Panc1 (cell line): ENCODE data around the gene TTLL10. TPM values are rescaled to one million over a fixed set of nuclear protein-coding genes. Genes with fewer than 3 reads are reported as not detected.

Experiments used
- ATAC-seq: fragments of 200-7000 bp; cut with Tn5 transposase; 2 replicates; pipeline ENCODE4 v1.9.1; 2020; ENCODE audit warnings: mild to moderate bottlenecking, moderate library complexity
- BruUV-seq: library from RNA; stranded (reverse); fragments of 400-500 nt; replicated peaks from 2 replicates; lab custom pipeline; 2021; lab: Mats Ljungman, UMichigan
- CTCF ChIA-PET: fragments of 300-600 bp; sonication (Branson Sonifier 250); formaldehyde crosslinking; loops from one replicate; lab custom pipeline; 2022; ENCODE audit warnings: antibody characterized with exemption; lab: Charles Lee
- POLR2A ChIA-PET: fragments of 300-600 bp; sonication (Branson Sonifier 250); formaldehyde crosslinking; loops from one replicate; lab custom pipeline; 2022; ENCODE audit warnings: antibody characterized with exemption; lab: Charles Lee
- DNase-seq: peaks from one replicate; pipeline ENCODE4 v3.0.0-alpha.2; 2010; ENCODE audit warnings: low read depth, low spot score
- H3K27ac ChIP-seq: 2 replicates; pipeline ENCODE4 v1.5.1; 2011; ENCODE audit warnings: mild to moderate bottlenecking, low read length, inconsistent platforms
- H3K27me3 ChIP-seq: fragments of 200-500 bp; sonication (Bioruptor generic); 2 replicates; pipeline ENCODE4 v1.6.0; 2014; ENCODE audit warnings: low read length, inconsistent platforms; ENCODE audit not compliant: control insufficient read depth, insufficient read depth
- H3K36me3 ChIP-seq: fragments of 200-500 bp; sonication (Bioruptor generic); 2 replicates; pipeline ENCODE4 v1.5.1; 2014; ENCODE audit warnings: inconsistent platforms, mild to moderate bottlenecking, low read length, moderate library complexity; ENCODE audit not compliant: control insufficient read depth, insufficient read depth
- H3K4me1 ChIP-seq: 2 replicates; pipeline ENCODE4 v1.5.1; 2011; ENCODE audit warnings: inconsistent platforms, mild to moderate bottlenecking, low read length, moderate library complexity; ENCODE audit not compliant: control insufficient read depth, insufficient read depth
- H3K4me3 ChIP-seq, 2 experiments: 2 replicates each; pipeline ENCODE4 v1.5.1; 2011 to 2012; ENCODE audit warnings: low read depth in 2 of 2, low read length in 2 of 2, mild to moderate bottlenecking in 2 of 2, inconsistent platforms in 1 of 2, moderate library complexity in 1 of 2
- H3K9me3 ChIP-seq: fragments of 200-500 bp; sonication (Bioruptor generic); 2 replicates; pipeline ENCODE4 v1.5.1; 2014; ENCODE audit warnings: low read depth, mild to moderate bottlenecking, inconsistent platforms, low read length, moderate library complexity; ENCODE audit not compliant: control insufficient read depth, insufficient read depth
- CTCF ChIP-seq: fragments of 450-650 bp; IDR thresholded peaks from 2 replicates; pipeline ENCODE4 v1.5.1; 2017; ENCODE audit warnings: mild to moderate bottlenecking
- POLR2AphosphoS5 ChIP-seq: IDR thresholded peaks from 2 replicates; pipeline ENCODE4 v1.6.1; 2012; ENCODE audit warnings: mild to moderate bottlenecking, low read depth, low read length, moderate library complexity
- REST ChIP-seq, 2 experiments: IDR thresholded peaks; 2 replicates each; pipeline ENCODE4 v1.6.1; 2011 to 2012; ENCODE audit warnings: low read depth in 2 of 2, control low read depth in 1 of 2, low read length in 1 of 2, mild to moderate bottlenecking in 1 of 2, moderate library complexity in 1 of 2; ENCODE audit not compliant: insufficient read depth in 1 of 2
- SIN3A ChIP-seq: IDR thresholded peaks from 2 replicates; pipeline ENCODE4 v1.6.1; 2012; ENCODE audit warnings: low read depth, mild to moderate bottlenecking, low read length, moderate library complexity, borderline replicate concordance; ENCODE audit not compliant: insufficient read depth
- TCF7L2 ChIP-seq: IDR thresholded peaks from 2 replicates; pipeline ENCODE4 v1.6.1; 2011; ENCODE audit warnings: mild to moderate bottlenecking, low read depth, low read length, inconsistent platforms
- in situ Hi-C: cut with HindIII; loops from 2 replicates; pipeline ENCODE4 v1.10.0; 2016; ENCODE audit warnings: low sequenced_read_pairs, low pct_unique_long_range_greater_than_20kb
- intact Hi-C: fragments of 100-400 bp; cut with micrococcal nuclease; formaldehyde crosslinking; loops from one replicate; pipeline ENCODE4 v1.10.0; 2022; ENCODE audit not compliant: unreplicated experiment
- total RNA-seq: library from RNA; stranded (reverse); gene quantifications from one replicate; pipeline ENCODE4 v1.2.1, GENCODE V29; 2021; ENCODE audit not compliant: unreplicated experiment

Gene TTLL10
- total RNA-seq, 1 experiment from 2014 or later, result not detected

- Histone ChIP-seq H3K4me1 (no peaks in the 10 kb centered on the region), H3K36me3 (no peaks in the 10 kb centered on the region), H3K4me3 (no peak overlapping the region), H3K27ac (no peak overlapping the region), H3K27me3 (no peaks in the 10 kb centered on the region), H3K9me3 (no peaks in the 10 kb centered on the region)
- CTCF ChIA-PET, result no interaction called here
- in situ Hi-C loops (no loop called here), intact Hi-C loops (no loop called here)
- no TSS peak for BruUV-seq
- TF ChIP-seq SIN3A (no peak), CTCF (no peak), TCF7L2 (no peak), REST (IDR thresholded peaks at IDR 0.05; ENCODE audit: insufficient read depth in 1 of 2, low read depth in 2 of 2, low read length in 1 of 2) (no peak), POLR2AphosphoS5 (no peak)
- no peak for DNase-seq
- POLR2A ChIA-PET, result no interaction called here
- ATAC-seq, result no peak
These were observed 41.4 kb upstream of the TTLL10 start for GRCh38 chr1:1132042-1132950.

GRCh38 chr1:1132956-1133750 is 40.5 kb upstream of the TTLL10 start:
- Histone ChIP-seq H3K4me3 (no peak overlapping the region), H3K27me3 (no peaks in the 10 kb centered on the region), H3K4me1 (no peaks in the 10 kb centered on the region), H3K27ac (no peak overlapping the region), H3K36me3 (no peaks in the 10 kb centered on the region), H3K9me3 (no peaks in the 10 kb centered on the region)
- intact Hi-C loops, result no loop called here
- DNase-seq (no peak), ATAC-seq (no peak)
- ChIA-PET POLR2A (interaction anchor here (0.6 kb wide), 1 partner anchor 440 kb away, joined by 5 read pairs; no protein-coding TSS in a partner anchor), CTCF (no interaction called here)
- BruUV-seq, result no TSS peak
- in situ Hi-C loops, result no loop called here
- TF ChIP-seq CTCF (no peak), POLR2AphosphoS5 (no peak), SIN3A (no peak), TCF7L2 (no peak), REST (IDR thresholded peaks at IDR 0.05; ENCODE audit: insufficient read depth in 1 of 2, low read depth in 2 of 2, low read length in 1 of 2) (no peak)
